DND-41 (cell line): ENCODE data around the gene IGFBP6.

ENCODE experiments used
- CTCF ChIP-seq: IDR thresholded peaks from 2 replicates; pipeline ENCODE4 v1.5.1; 2012; ENCODE audit warnings: borderline replicate concordance, low read length, moderate library complexity, mild to moderate bottlenecking; ENCODE audit not compliant: poor library complexity, severe bottlenecking; ENCODE audit errors: extremely low read depth
- EZH2 ChIP-seq: IDR thresholded peaks from 3 replicates; pipeline ENCODE4 v1.6.1; 2012; ENCODE audit warnings: borderline replicate concordance, low read depth, mild to moderate bottlenecking, moderate library complexity, low read length, inconsistent platforms; ENCODE audit not compliant: severe bottlenecking

- TF ChIP-seq CTCF, result no peak
- no peak for TF ChIP-seq EZH2
These were observed 25.5 kb downstream of the IGFBP6 start for GRCh38 chr12:53122961-53123468.
